Measurements from ENCODE around the gene DFFB. TPM values are rescaled to one million over a fixed set of nuclear protein-coding genes. Genes with fewer than 3 reads are reported as not detected.

Gene DFFB
- total RNA-seq, 1 experiment from 2014 or later = 9.0 TPM

DNA sequence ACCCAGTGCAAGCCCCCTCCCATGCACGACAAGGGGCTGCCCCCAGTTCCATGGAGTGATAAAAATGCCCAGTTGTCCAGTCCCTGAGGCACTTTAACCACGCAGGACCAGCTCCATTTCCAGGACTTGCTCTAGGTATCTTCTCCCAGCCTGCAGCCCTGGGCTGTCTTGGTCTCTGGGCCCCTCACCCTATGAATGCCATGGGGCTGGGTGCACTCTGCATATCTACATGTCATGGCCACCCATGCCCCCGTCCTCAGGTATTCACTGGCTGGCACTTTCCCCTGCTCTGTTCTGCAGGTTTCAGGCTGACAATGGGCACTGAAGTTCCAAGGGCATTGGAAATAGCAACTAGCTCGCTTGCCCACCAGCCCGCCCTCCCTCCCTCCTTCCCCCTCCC lies 62.4 kb downstream of the DFFB start (continued):
- TF ChIP-seq ELF1 (IDR thresholded peaks at IDR 0.05; ENCODE audit: borderline replicate concordance, low read depth) (no peak), JUND (IDR thresholded peaks at IDR 0.05) (no peak), SP1 (IDR thresholded peaks at IDR 0.05; ENCODE audit: low read depth) (no peak)

DNA sequence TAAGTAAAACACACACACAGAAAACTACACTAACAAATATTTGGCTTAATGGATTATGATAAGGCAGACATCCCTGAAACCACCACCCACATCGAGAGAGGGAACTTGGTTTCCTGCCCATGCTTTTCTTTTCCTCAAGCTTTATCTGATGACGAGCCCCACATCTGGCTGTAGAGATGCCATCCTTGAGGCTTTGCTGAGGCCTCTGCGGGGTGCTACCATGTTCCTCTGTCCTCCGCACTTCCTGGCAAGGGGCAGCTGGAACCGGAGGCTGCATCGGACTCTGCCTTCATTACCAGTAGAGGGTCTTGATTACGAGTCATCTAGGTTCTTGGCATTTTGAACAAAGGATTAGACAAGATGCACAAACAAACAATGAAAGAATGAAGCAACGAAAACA lies 64.5 kb downstream of the DFFB start:
- ATAC-seq = no peak
- no peak overlapping the region for H2AFZ ChIP-seq (ENCODE audit: low read depth, low read length, poor library complexity, severe bottlenecking)
- H3K9me2 ChIP-seq (ENCODE audit: insufficient read depth) = no peaks in the 10 kb centered on the region
- intact Hi-C loops (cut with micrococcal nuclease) = no loop called here
- H3K27me3 ChIP-seq (ENCODE audit: insufficient read depth, low read length) = peaks cover 4% of the 10 kb centered on the region; the same call in 1 of the 2 replicates
- H3K4me1 ChIP-seq (ENCODE audit: control insufficient read depth in 1 of 2, insufficient read depth in 2 of 2, low read length in 2 of 2) = no peaks in the 10 kb centered on the region
- no peaks in the 10 kb centered on the region for H3K36me3 ChIP-seq (ENCODE audit: control insufficient read depth in 1 of 2, insufficient read depth in 2 of 2, low read length in 2 of 2)
- RAD21 ChIA-PET (ENCODE audit: low non-redundant PET in 1 of 2, low total read pairs in 2 of 2, uncharacterized antibody in 2 of 2, unreplicated experiment in 2 of 2) = no interaction called here
- CTCF ChIA-PET = no interaction called here
- no peaks in the 10 kb centered on the region for H3K79me2 ChIP-seq (ENCODE audit: insufficient read depth, low read length)
- DNase-seq (ENCODE audit: low read depth, low spot score) = no peak
- H3K4me2 ChIP-seq (ENCODE audit: low read length) = no peak overlapping the region
- H3K9ac ChIP-seq (ENCODE audit: low read length) = no peak overlapping the region
- H3K4me3 ChIP-seq (replicated peaks in 1 of 2; ENCODE audit: low read depth in 1 of 2, low read length in 2 of 2) = no peak overlapping the region
- no TSS peak for BruUV-seq (replicated peaks)
- no peaks in the 10 kb centered on the region for H4K20me1 ChIP-seq (ENCODE audit: insufficient read depth)
- H3K9me3 ChIP-seq (ENCODE audit: control insufficient read depth in 1 of 2, insufficient read depth in 1 of 2, low read depth in 1 of 2, low read length in 2 of 2) = no peaks in the 10 kb centered on the region
- no peak overlapping the region for H3K27ac ChIP-seq (ENCODE audit: low read depth, low read length)
- POLR2A ChIA-PET = no interaction called here
- TF ChIP-seq POLR2AphosphoS5 (IDR thresholded peaks at IDR 0.05; ENCODE audit: low read depth, low read length) = no peak
- TF ChIP-seq EGR1 (IDR thresholded peaks at IDR 0.05; ENCODE audit: low read depth) = no peak
- TF ChIP-seq, protein P1, sequence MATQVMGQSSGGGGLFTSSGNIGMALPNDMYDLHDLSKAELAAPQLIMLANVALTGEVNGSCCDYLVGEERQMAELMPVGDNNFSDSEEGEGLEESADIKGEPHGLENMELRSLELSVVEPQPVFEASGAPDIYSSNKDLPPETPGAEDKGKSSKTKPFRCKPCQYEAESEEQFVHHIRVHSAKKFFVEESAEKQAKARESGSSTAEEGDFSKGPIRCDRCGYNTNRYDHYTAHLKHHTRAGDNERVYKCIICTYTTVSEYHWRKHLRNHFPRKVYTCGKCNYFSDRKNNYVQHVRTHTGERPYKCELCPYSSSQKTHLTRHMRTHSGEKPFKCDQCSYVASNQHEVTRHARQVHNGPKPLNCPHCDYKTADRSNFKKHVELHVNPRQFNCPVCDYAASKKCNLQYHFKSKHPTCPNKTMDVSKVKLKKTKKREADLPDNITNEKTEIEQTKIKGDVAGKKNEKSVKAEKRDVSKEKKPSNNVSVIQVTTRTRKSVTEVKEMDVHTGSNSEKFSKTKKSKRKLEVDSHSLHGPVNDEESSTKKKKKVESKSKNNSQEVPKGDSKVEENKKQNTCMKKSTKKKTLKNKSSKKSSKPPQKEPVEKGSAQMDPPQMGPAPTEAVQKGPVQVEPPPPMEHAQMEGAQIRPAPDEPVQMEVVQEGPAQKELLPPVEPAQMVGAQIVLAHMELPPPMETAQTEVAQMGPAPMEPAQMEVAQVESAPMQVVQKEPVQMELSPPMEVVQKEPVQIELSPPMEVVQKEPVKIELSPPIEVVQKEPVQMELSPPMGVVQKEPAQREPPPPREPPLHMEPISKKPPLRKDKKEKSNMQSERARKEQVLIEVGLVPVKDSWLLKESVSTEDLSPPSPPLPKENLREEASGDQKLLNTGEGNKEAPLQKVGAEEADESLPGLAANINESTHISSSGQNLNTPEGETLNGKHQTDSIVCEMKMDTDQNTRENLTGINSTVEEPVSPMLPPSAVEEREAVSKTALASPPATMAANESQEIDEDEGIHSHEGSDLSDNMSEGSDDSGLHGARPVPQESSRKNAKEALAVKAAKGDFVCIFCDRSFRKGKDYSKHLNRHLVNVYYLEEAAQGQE (IDR thresholded peaks at IDR 0.05; ENCODE audit: low read depth) = no peak
- no peak for TF ChIP-seq EZH2 (IDR thresholded peaks at IDR 0.05)
- TF ChIP-seq CBX3 (IDR thresholded peaks at IDR 0.05; ENCODE audit: low read depth) = no peak
- TF ChIP-seq, protein P2, sequence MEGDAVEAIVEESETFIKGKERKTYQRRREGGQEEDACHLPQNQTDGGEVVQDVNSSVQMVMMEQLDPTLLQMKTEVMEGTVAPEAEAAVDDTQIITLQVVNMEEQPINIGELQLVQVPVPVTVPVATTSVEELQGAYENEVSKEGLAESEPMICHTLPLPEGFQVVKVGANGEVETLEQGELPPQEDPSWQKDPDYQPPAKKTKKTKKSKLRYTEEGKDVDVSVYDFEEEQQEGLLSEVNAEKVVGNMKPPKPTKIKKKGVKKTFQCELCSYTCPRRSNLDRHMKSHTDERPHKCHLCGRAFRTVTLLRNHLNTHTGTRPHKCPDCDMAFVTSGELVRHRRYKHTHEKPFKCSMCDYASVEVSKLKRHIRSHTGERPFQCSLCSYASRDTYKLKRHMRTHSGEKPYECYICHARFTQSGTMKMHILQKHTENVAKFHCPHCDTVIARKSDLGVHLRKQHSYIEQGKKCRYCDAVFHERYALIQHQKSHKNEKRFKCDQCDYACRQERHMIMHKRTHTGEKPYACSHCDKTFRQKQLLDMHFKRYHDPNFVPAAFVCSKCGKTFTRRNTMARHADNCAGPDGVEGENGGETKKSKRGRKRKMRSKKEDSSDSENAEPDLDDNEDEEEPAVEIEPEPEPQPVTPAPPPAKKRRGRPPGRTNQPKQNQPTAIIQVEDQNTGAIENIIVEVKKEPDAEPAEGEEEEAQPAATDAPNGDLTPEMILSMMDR (IDR thresholded peaks at IDR 0.05 in 2 of 3, conservative IDR thresholded peaks at IDR 0.05 in 1 of 3; ENCODE audit: borderline replicate concordance in 1 of 3, insufficient read depth in 1 of 3, low read depth in 2 of 3, low read length in 2 of 3) = no peak
- TF ChIP-seq, protein P3, sequence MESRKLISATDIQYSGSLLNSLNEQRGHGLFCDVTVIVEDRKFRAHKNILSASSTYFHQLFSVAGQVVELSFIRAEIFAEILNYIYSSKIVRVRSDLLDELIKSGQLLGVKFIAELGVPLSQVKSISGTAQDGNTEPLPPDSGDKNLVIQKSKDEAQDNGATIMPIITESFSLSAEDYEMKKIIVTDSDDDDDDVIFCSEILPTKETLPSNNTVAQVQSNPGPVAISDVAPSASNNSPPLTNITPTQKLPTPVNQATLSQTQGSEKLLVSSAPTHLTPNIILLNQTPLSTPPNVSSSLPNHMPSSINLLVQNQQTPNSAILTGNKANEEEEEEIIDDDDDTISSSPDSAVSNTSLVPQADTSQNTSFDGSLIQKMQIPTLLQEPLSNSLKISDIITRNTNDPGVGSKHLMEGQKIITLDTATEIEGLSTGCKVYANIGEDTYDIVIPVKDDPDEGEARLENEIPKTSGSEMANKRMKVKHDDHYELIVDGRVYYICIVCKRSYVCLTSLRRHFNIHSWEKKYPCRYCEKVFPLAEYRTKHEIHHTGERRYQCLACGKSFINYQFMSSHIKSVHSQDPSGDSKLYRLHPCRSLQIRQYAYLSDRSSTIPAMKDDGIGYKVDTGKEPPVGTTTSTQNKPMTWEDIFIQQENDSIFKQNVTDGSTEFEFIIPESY (IDR thresholded peaks at IDR 0.05; ENCODE audit: extremely low read depth, insufficient replicate concordance, low read length) = no peak
- no peak for TF ChIP-seq SP1 (IDR thresholded peaks at IDR 0.05; ENCODE audit: low read depth)
- TF ChIP-seq ELF1 (IDR thresholded peaks at IDR 0.05; ENCODE audit: borderline replicate concordance, low read depth) = no peak
- TF ChIP-seq, protein P4, sequence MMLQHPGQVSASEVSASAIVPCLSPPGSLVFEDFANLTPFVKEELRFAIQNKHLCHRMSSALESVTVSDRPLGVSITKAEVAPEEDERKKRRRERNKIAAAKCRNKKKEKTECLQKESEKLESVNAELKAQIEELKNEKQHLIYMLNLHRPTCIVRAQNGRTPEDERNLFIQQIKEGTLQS (IDR thresholded peaks at IDR 0.05) = no peak
- no peak for TF ChIP-seq YY1 (IDR thresholded peaks at IDR 0.05; ENCODE audit: extremely low read depth, insufficient replicate concordance, low read depth, low read length)
- TF ChIP-seq, protein P5, sequence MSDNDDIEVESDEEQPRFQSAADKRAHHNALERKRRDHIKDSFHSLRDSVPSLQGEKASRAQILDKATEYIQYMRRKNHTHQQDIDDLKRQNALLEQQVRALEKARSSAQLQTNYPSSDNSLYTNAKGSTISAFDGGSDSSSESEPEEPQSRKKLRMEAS (IDR thresholded peaks at IDR 0.05) = no peak
- no peak for TF ChIP-seq TCF7L2 (IDR thresholded peaks at IDR 0.05; ENCODE audit: borderline replicate concordance, extremely low read depth, insufficient read depth, insufficient read length)
- no peak for TF ChIP-seq POLR2A (IDR thresholded peaks at IDR 0.05; ENCODE audit: borderline replicate concordance, extremely low read depth, insufficient read depth, insufficient read length)
- no peak for TF ChIP-seq EZH2phosphoT487 (IDR thresholded peaks at IDR 0.05; ENCODE audit: borderline replicate concordance)
- no peak for TF ChIP-seq ZNF274 (IDR thresholded peaks at IDR 0.05; ENCODE audit: low read depth, low read length)
- TF ChIP-seq SIN3A (IDR thresholded peaks at IDR 0.05; ENCODE audit: low read depth) = no peak
